ENCODE results near the gene PAX5. TPM values are rescaled to one million over a fixed set of nuclear protein-coding genes. Genes with fewer than 3 reads are reported as not detected.

Gene PAX5
- total and polyA plus RNA-seq, 3 donors from 2014 or later = 0.79 to 1.9 (median 1.3) TPM

DNA sequence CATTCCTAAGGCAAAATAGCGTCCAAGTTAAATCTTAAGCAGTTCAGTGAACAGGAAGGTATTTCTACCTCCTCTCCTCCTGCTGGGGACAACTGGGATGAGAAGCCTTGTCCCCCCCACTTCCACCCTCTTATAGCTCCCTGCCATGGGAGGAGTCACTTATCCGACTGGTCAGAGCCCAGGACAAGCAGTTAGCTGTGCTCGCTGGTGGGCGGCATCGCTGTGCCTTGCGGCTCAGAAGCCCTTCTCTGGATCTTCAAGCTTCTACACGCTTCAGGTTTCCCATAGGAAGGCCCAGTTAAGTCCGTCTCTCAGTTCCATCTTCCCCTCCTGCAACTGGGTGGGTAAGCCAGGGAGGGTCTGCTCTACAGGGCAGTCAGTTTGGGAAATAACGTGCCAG is 77.2 kb downstream of the PAX5 start:
- Histone ChIP-seq H3K27me3 (no peaks in the 10 kb centered on the region), H3K4me1 (no peaks in the 10 kb centered on the region), H3K36me3 (ENCODE audit: low read depth, missing control alignments) (no peaks in the 10 kb centered on the region), H3K9me3 (no peaks in the 10 kb centered on the region), H3K27ac (no peak overlapping the region), H3K4me3 (no peak overlapping the region)
- WGBS, 2 donors = 82 to 85% methylated on average over 8 to 9 of the region's 9 CpGs
- intact Hi-C loops (cut with DNase I; ENCODE audit: low total_unique reads) = no loop called here
- no peak for DNase-seq
- no peak for TF ChIP-seq POLR2A (IDR thresholded peaks at IDR 0.05)
- no peak for TF ChIP-seq CTCF (IDR thresholded peaks at IDR 0.05)

DNA sequence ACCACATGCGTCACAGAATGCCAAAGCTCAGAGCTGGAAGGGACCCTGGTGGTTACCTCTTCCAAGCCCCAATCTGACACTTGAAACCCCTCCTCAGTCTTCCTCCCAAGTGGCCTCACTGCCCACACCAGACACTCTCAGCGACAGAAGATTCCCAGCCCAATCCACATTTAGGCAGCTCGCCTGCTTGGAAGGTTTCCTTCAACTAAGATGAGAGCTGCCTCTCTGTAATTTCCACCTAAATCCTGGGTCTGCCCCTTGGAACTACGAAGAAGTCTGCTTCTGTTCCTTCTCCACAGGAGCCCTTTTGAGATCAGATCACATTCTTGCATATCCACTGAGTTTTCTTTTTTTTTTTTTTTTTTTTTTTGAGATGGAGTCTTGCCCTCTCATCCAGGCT is 83.7 kb downstream of the PAX5 start:
- TF ChIP-seq CTCF (IDR thresholded peaks at IDR 0.05) = no peak
- no peak for TF ChIP-seq POLR2A (IDR thresholded peaks at IDR 0.05)
- no peaks in the 10 kb centered on the region for H3K4me1 ChIP-seq
- no peak overlapping the region for H3K4me3 ChIP-seq
- no peak for DNase-seq
- no peak overlapping the region for H3K27ac ChIP-seq
- H3K27me3 ChIP-seq = no peaks in the 10 kb centered on the region
- H3K36me3 ChIP-seq (ENCODE audit: low read depth, missing control alignments) = no peaks in the 10 kb centered on the region
- whole genome bisulfite sequencing, 2 donors = 74 to 88% methylated on average over 4 of the region's 4 CpGs
- H3K9me3 ChIP-seq = no peaks in the 10 kb centered on the region
- intact Hi-C loops (cut with DNase I; ENCODE audit: low total_unique reads) = no loop called here

DNA sequence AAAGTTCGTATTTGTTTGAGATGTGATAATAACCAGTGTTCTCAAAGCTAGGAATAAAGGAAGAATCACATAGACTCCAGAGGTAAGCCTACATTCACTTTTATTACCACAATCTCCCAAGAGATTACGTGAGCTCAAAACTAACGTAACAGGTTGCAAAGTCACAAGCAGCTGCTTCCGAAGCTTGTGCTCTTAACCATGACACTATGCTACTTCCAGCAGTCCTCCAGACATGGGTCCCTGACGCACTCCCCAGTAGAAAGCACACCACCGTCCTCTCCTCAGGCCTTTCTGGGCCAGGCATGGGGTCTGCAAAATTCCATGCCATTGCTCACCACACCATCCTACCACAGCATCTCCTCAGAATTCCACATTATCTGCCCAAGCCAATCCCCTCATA is 84.6 kb downstream of the PAX5 start:
- WGBS, 2 donors = 87 to 94% methylated on average over 6 of the region's 6 CpGs
- H3K27ac ChIP-seq = no peak overlapping the region
- no peaks in the 10 kb centered on the region for H3K36me3 ChIP-seq (ENCODE audit: low read depth, missing control alignments)
- no peaks in the 10 kb centered on the region for H3K9me3 ChIP-seq
- no peaks in the 10 kb centered on the region for H3K4me1 ChIP-seq
- DNase-seq = no peak
- no peaks in the 10 kb centered on the region for H3K27me3 ChIP-seq
- TF ChIP-seq CTCF (IDR thresholded peaks at IDR 0.05) = no peak
- TF ChIP-seq POLR2A (IDR thresholded peaks at IDR 0.05) = no peak
- intact Hi-C loops (cut with DNase I; ENCODE audit: low total_unique reads) = no loop called here
- H3K4me3 ChIP-seq = no peak overlapping the region

GRCh38 chr9:36948051-36948450 is 86.0 kb downstream of the PAX5 start:
- Histone ChIP-seq H3K36me3 (ENCODE audit: low read depth, missing control alignments) (no peaks in the 10 kb centered on the region), H3K4me3 (no peak overlapping the region), H3K4me1 (no peaks in the 10 kb centered on the region), H3K27me3 (no peaks in the 10 kb centered on the region), H3K9me3 (no peaks in the 10 kb centered on the region), H3K27ac (no peak overlapping the region)
- WGBS, 2 donors = 44 to 46% methylated on average over 12 to 13 of the region's 13 CpGs
- DNase-seq = no peak
- TF ChIP-seq POLR2A (IDR thresholded peaks at IDR 0.05) (no peak), CTCF (IDR thresholded peaks at IDR 0.05) (no peak)
- intact Hi-C loops (cut with DNase I; ENCODE audit: low total_unique reads) = no loop called here

- no peak for TF ChIP-seq POLR2A (IDR thresholded peaks at IDR 0.05)
- TF ChIP-seq CTCF (IDR thresholded peaks at IDR 0.05) = no peak
Measured at GRCh38 chr9:36946653-36947052, 87.4 kb downstream of the PAX5 start.

More at GRCh38 chr9:36946653-36947052, 87.4 kb downstream of the PAX5 start:
- H3K27me3 ChIP-seq = no peaks in the 10 kb centered on the region
- H3K9me3 ChIP-seq = no peaks in the 10 kb centered on the region
- no peak overlapping the region for H3K27ac ChIP-seq
- no peaks in the 10 kb centered on the region for H3K4me1 ChIP-seq
- no peaks in the 10 kb centered on the region for H3K36me3 ChIP-seq (ENCODE audit: low read depth, missing control alignments)
- WGBS, 2 donors = 81 to 82% methylated on average over 5 of the region's 5 CpGs
- no peak overlapping the region for H3K4me3 ChIP-seq
- intact Hi-C loops (cut with DNase I; ENCODE audit: low total_unique reads) = no loop called here
- no peak for DNase-seq
